GM18508 (cell line): Measurements from ENCODE around the gene KIR2DL3.
"Not testable (repeated sequence)": the region's sequence is repeated elsewhere in the genome, so short reads cannot be mapped to it uniquely, and the experiment has no call there.

Experiments used
- ATAC-seq: cut with Tn5 transposase; IDR thresholded peaks from one replicate; pipeline ENCODE4 v1.9.1; 2021; ENCODE audit warnings: moderate number of reproducible peaks; ENCODE audit not compliant: insufficient read depth, unreplicated experiment

The KIR2DL3 gene

GRCh38 chr19:54739587-54740497 is 1.5 kb downstream of the KIR2DL3 start:
- ATAC-seq = no peak

GRCh38 chr19:54741950-54742349 is 3.6 kb downstream of the KIR2DL3 start:
- not testable (repeated sequence) for ATAC-seq

GRCh38 chr19:54744080-54744479 is 5.8 kb downstream of the KIR2DL3 start:
- not testable (repeated sequence) for ATAC-seq

- ATAC-seq = not testable (repeated sequence)
Measured at GRCh38 chr19:54747614-54748322, 9.5 kb downstream of the KIR2DL3 start.

GRCh38 chr19:54750276-54750675 is 12.0 kb downstream of the KIR2DL3 start:
- ATAC-seq = not testable (repeated sequence)

GRCh38 chr19:54756204-54757110 is 18.1 kb downstream of the KIR2DL3 start:
- ATAC-seq = not testable (repeated sequence)

GRCh38 chr19:54758577-54758976 is 20.3 kb downstream of the KIR2DL3 start:
- not testable (repeated sequence) for ATAC-seq

GRCh38 chr19:54764219-54764618 is 25.9 kb downstream of the KIR2DL3 start:
- not testable (repeated sequence) for ATAC-seq

- not testable (repeated sequence) for ATAC-seq
Measured at GRCh38 chr19:54766464-54766863, 28.2 kb downstream of the KIR2DL3 start.

GRCh38 chr19:54769646-54770045 is 31.3 kb downstream of the KIR2DL3 start, which contains the start of gene KIR2DL1:
KIR2DL1 (plus strand) TSS chr19:54769793; CDS start chr19:54769851, 58 bp downstream.
- ATAC-seq = not testable (repeated sequence)

- ATAC-seq = not testable (repeated sequence)
Measured at GRCh38 chr19:54770511-54770910, 32.2 kb downstream of the KIR2DL3 start.

GRCh38 chr19:54771018-54771960 is 33.0 kb downstream of the KIR2DL3 start:
- not testable (repeated sequence) for ATAC-seq

- not testable (repeated sequence) for ATAC-seq
Measured at GRCh38 chr19:54772666-54773065, 34.4 kb downstream of the KIR2DL3 start.

GRCh38 chr19:54775095-54775815 is 36.9 kb downstream of the KIR2DL3 start:
- ATAC-seq = not testable (repeated sequence)

GRCh38 chr19:54775830-54776229 is 37.5 kb downstream of the KIR2DL3 start:
- ATAC-seq = not testable (repeated sequence)

GRCh38 chr19:54777851-54778250 is 39.5 kb downstream of the KIR2DL3 start:
- ATAC-seq = not testable (repeated sequence)

- not testable (repeated sequence) for ATAC-seq
Measured at GRCh38 chr19:54778896-54779295, 40.6 kb downstream of the KIR2DL3 start.

GRCh38 chr19:54782916-54783315 is 44.6 kb downstream of the KIR2DL3 start:
- ATAC-seq = not testable (repeated sequence)
